WI38 (cell line): ENCODE measurements around the gene SLAMF1.

Experiments
- H3K4me3 ChIP-seq: 2 replicates; pipeline ENCODE4 v1.5.1; 2011; ENCODE audit warnings: low read depth, mild to moderate bottlenecking, control low read depth, low read length
- TF ChIP-seq, protein P1 (sequence below): IDR thresholded peaks from 2 replicates; pipeline ENCODE4 v1.5.1; 2012; ENCODE audit warnings: low read depth, mild to moderate bottlenecking, control low read depth, low read length

Gene SLAMF1

DNA sequence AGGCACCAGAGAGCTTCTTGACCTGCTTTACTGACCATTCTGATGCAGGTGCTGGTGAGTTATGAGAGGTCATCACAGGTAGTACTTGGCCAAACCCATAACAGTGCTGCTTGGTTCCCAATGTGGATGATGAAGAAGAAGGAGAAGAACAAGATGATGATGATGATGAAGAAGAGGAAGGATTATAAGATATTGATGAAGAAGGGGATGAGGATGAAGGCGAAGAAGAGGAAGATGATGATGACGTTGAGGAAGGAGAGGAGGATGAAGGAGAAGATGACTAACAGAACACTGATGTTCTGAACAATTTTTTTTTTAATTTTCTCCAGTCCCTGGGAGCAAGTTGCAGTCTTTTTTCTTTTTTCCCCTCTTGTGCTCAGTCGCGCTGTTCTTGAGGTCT, 23.9 kb upstream of the SLAMF1 start:
- TF ChIP-seq, protein P1, sequence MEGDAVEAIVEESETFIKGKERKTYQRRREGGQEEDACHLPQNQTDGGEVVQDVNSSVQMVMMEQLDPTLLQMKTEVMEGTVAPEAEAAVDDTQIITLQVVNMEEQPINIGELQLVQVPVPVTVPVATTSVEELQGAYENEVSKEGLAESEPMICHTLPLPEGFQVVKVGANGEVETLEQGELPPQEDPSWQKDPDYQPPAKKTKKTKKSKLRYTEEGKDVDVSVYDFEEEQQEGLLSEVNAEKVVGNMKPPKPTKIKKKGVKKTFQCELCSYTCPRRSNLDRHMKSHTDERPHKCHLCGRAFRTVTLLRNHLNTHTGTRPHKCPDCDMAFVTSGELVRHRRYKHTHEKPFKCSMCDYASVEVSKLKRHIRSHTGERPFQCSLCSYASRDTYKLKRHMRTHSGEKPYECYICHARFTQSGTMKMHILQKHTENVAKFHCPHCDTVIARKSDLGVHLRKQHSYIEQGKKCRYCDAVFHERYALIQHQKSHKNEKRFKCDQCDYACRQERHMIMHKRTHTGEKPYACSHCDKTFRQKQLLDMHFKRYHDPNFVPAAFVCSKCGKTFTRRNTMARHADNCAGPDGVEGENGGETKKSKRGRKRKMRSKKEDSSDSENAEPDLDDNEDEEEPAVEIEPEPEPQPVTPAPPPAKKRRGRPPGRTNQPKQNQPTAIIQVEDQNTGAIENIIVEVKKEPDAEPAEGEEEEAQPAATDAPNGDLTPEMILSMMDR, result no peak
- H3K4me3 ChIP-seq, result no peak overlapping the region

DNA sequence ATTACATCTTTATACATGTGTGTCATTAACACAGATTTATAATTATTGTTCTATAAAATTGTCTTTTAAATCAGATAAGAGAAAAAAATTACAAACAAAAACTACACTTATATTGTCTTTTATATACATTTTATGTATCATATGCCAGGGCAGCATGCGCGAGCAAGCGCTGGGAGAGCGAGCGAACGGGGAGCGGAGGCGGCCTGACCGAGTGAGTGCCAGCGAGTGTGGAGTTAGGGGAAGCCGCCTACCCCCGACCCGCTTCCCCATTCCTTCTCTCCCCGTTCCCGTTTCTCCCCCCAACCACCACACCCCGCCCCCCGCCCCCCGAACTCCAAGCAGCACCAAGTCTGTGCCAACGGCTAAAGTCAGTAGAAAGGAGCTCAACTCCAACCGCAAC, 23.0 kb upstream of the SLAMF1 start:
- no peak overlapping the region for H3K4me3 ChIP-seq
- TF ChIP-seq, protein P1, result no peak

DNA sequence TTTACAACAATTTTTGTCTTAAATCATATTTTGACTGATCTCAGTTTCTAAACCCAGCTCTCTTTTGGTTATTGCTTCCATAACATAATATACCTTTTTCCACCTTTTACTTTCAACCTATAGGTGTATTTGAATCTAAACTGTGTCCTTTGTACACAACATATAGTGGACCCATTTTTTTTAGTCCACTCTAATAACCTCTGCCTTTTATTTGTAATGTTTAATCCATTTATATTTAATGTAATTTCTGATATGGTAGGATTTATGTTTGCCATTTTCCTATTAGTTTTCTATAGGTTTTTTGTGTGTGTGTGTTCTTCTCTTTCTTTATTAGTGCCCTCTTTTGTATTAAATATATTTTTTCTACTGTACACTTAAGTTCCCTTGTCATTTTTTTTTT, 22.4 kb upstream of the SLAMF1 start:
- TF ChIP-seq, protein P1, result no peak
- H3K4me3 ChIP-seq, result no peak overlapping the region

DNA sequence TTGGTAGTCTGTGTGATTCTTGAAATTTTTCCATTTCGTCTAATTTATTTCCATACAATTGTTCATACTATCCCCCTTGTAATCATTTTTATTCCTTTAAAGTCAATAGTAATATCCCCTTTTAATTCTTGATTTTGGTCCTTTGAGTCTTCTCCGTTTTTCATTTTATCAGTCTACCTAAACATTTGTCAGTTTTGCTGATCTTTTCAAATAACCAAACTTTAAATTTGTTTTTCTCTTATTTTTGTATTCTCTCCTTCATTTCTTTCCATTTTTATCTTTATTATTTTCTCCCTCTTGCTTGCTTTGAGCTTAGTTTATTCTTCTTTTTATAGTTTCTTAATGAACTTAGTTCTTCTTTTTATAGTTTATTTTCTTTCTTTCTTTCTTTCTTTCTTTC, 21.1 kb upstream of the SLAMF1 start:
- TF ChIP-seq, protein P1, result no peak
- no peak overlapping the region for H3K4me3 ChIP-seq

DNA sequence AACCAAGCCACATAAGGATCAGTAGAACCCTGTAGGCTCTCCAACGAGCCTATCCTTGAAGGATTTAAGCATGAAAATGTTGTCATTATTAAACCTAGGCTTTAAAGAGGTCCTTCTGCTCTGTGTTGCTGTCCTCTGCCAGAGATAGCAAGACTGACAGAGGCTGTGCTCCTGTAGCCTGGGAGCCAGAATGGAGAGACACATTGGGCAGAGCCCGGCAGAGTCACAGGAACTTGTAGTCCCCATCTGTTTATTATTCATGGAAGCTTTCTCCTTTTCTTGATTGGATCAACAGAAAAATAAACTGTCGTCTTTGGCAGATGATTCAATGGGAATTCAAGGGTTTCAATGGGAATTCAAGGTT, 19.2 kb upstream of the SLAMF1 start:
- TF ChIP-seq, protein P1, result no peak
- H3K4me3 ChIP-seq, result no peak overlapping the region

DNA sequence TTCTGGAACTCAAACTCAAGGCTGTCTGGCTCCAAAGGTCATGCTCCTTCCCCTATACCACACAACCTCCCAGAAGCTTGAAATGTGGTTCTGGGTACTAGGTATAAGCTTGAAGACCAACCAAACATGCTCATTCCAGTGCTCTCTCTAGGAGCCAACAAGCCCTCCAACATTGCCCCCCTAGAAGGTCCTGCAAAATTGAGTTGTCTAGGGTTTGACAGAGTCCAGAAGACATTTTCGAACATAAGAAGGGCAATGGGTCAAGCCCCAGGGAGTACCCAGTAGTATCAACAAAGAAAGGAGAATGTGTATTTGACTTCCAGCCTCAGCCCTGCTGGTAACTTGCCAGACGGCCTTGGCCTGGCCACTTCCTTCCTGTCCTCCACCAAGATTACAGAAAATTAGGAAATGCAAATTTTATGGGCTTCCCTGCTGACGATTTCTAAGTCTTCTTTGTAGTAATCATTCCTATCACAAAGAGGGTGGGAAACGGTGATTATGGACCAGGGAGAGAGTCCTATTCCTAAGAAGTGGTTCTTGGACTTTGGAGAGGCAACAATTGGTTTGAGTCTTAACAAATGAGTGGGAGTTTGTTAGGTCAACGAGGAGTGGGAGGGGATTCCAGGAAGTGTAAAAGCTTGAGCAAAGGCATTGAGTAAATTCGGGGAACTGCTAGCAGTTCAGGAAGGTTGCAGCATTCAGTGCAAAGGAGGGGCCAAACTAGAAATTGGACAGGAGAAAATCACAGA, 18.7 kb upstream of the SLAMF1 start:
- no peak overlapping the region for H3K4me3 ChIP-seq
- TF ChIP-seq, protein P1, result no peak

DNA sequence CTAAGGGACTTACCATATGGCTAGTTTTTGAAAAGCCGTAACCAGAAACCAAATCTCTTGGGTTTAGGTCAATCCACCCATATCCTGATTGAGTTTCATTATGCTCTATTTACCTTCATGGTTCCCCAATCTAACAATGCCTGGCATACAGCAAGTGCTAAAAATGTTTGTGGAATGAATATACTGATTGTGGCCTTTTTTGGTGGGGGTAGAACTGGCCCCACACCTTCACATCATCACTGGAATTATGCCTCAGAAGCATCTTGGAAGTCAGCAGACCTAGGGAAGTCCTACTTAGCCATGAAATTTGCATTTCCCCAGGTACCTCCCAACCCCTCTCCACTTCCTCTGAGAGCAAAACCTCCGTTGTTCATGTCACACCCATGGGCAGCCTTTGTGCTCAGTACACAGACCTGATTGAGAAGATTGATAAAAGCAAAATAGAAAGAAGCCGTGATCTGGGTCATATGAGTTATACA, 17.8 kb upstream of the SLAMF1 start:
- H3K4me3 ChIP-seq, result no peak overlapping the region
- TF ChIP-seq, protein P1, result no peak
